WTC11 (cell line): Measurements from ENCODE around the gene CHST1. TPM values are rescaled to one million over a fixed set of nuclear protein-coding genes. Genes with fewer than 3 reads are reported as not detected.

Source experiments
- ATAC-seq: fragments of 200-7000 bp; cut with Tn5 transposase; 2 replicates; pipeline ENCODE4 v1.10.0; 2021; ENCODE audit warnings: mild to moderate bottlenecking, moderate library complexity
- CTCF ChIA-PET: fragments of 300-600 bp; sonication (Branson Sonifier 250); formaldehyde crosslinking; loops from one replicate; lab custom pipeline; 2021; ENCODE audit warnings: antibody characterized with exemption; lab: Charles Lee
- POLR2A ChIA-PET: fragments of 350-600 bp; sonication (Branson Sonifier 250); formaldehyde crosslinking; loops from one replicate; lab custom pipeline; 2021; ENCODE audit warnings: antibody characterized with exemption; lab: Charles Lee
- DNase-seq: peaks from one replicate; pipeline ENCODE4 v3.0.0; 2021; ENCODE audit warnings: low spot score
- H3K27ac Mint-ChIP-seq: 2 replicates; pipeline ENCODE4 v1.8.0; 2021; ENCODE audit warnings: mixed read lengths
- H3K27me3 Mint-ChIP-seq: 2 replicates; pipeline ENCODE4 v1.8.0; 2021; ENCODE audit warnings: low read depth, mild to moderate bottlenecking, moderate library complexity, mixed read lengths
- H3K36me3 Mint-ChIP-seq: 2 replicates; pipeline ENCODE4 v1.8.0; 2021; ENCODE audit warnings: mixed read lengths
- H3K4me1 Mint-ChIP-seq: 2 replicates; pipeline ENCODE4 v1.8.0; 2022; ENCODE audit warnings: mixed read lengths
- H3K4me3 Mint-ChIP-seq: 2 replicates; pipeline ENCODE4 v1.8.0; 2021; ENCODE audit warnings: mild to moderate bottlenecking, moderate library complexity, mixed read lengths
- H3K9me3 Mint-ChIP-seq: 2 replicates; pipeline ENCODE4 v1.8.0; 2021; ENCODE audit warnings: mixed read lengths
- AR ChIP-seq: fragments of 250-450 bp; sonication (Bioruptor Pico); IDR thresholded peaks from 2 replicates; pipeline ENCODE4 v1.9.0; 2021; ENCODE audit warnings: mild to moderate bottlenecking
- ARID4B ChIP-seq: sonication (generic); formaldehyde crosslinking; IDR thresholded peaks from 2 replicates; pipeline ENCODE4 v1.8.0; 2023; ENCODE audit warnings: missing genetic modification reagents, mild to moderate bottlenecking, borderline replicate concordance
- CBFB ChIP-seq: sonication (generic); formaldehyde crosslinking; IDR thresholded peaks from 2 replicates; pipeline ENCODE4 v1.8.1; 2022; ENCODE audit warnings: mild to moderate bottlenecking, low read depth, missing genetic modification reagents
- CDX4 ChIP-seq: fragments of 250-450 bp; sonication (Bioruptor Pico); IDR thresholded peaks from 2 replicates; pipeline ENCODE4 v1.9.0; 2021; ENCODE audit warnings: moderate library complexity, mild to moderate bottlenecking, inconsistent platforms, borderline replicate concordance
- NR2C2 ChIP-seq: sonication (generic); formaldehyde crosslinking; IDR thresholded peaks from 2 replicates; pipeline ENCODE4 v1.8.0; 2022; ENCODE audit warnings: mild to moderate bottlenecking, missing genetic modification reagents
- ZNF138 ChIP-seq: sonication (generic); formaldehyde crosslinking; conservative IDR thresholded peaks from 2 replicates; pipeline ENCODE4 v1.8.1; 2022; ENCODE audit warnings: mild to moderate bottlenecking, moderate library complexity, missing genetic modification reagents
- ZNF219 ChIP-seq: sonication (generic); formaldehyde crosslinking; IDR thresholded peaks from 2 replicates; pipeline ENCODE4 v1.8.0; 2023; ENCODE audit warnings: missing genetic modification reagents, mild to moderate bottlenecking, borderline replicate concordance
- ZNF263 ChIP-seq: sonication (generic); formaldehyde crosslinking; IDR thresholded peaks from 2 replicates; pipeline ENCODE4 v1.8.1; 2022; ENCODE audit warnings: low read depth, mild to moderate bottlenecking, moderate library complexity, missing genetic modification reagents
- ZNF396 ChIP-seq: fragments of 250-450 bp; sonication (Bioruptor Pico); IDR thresholded peaks from 2 replicates; pipeline ENCODE4 v1.8.0; 2021; ENCODE audit warnings: mild to moderate bottlenecking, moderate library complexity, borderline replicate concordance
- ZNF423 ChIP-seq: fragments of 250-450 bp; sonication (Bioruptor Pico); IDR thresholded peaks from 2 replicates; pipeline ENCODE4 v2.1.2; 2022; ENCODE audit warnings: mild to moderate bottlenecking, moderate library complexity
- total RNA-seq: library from RNA; stranded (reverse); gene quantifications from 3 replicates; pipeline ENCODE4 v1.2.3, GENCODE V29; 2021
- TF ChIP-seq, protein P1 (sequence below): sonication (generic); formaldehyde crosslinking; IDR thresholded peaks from 2 replicates; pipeline ENCODE4 v1.8.1; 2023; ENCODE audit warnings: mild to moderate bottlenecking, missing genetic modification reagents
- TF ChIP-seq, protein P2 (sequence below): sonication (generic); formaldehyde crosslinking; IDR thresholded peaks from 2 replicates; pipeline ENCODE4 v1.8.0; 2022; ENCODE audit warnings: mild to moderate bottlenecking, missing genetic modification reagents
- TF ChIP-seq, protein P3 (sequence below): sonication (generic); formaldehyde crosslinking; IDR thresholded peaks from 2 replicates; pipeline ENCODE4 v1.8.1; 2023; ENCODE audit warnings: mild to moderate bottlenecking, moderate library complexity, missing genetic modification reagents

CHST1 gene
- total RNA-seq, 1 experiment from 2014 or later: 2.4 TPM

DNA sequence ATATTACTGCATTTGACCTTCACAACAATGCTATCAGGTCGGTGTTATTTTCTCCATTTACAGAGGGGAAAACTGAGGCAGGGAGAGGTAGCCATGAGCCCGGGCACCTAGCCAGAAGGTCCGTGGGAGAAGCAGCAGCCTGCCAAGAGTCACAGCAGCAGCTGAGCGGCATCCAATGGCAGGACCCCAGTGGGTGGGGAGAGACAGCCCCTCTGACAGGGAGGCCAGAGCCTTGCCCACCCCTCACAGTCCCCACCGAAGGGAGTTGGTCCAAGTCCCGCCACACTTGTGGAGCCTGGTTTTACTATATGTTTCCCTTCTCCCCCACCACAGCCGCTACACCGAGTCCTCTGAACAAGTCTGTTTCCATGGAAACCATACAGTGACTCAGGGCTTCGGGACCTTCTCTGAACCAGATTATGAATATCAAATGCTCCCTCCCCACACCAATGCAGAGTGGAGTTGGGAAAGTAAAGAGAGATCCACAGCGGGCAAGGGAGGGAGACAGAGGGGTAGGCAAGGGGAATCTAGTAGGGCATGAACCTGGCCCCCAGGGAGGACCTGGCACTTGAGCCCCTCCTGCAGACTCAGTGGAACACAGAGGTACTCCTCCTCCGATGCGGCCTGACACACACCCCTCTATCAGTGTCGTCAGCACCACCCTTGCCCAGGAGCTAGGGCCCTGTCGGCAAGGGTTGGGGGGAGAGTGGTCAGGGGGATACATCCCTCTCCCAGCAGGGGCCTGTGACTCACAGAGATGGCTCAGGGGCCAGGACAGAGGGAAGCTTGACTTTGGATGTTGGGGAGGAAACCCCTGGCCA lies 2.5 kb downstream of the CHST1 start:
- CTCF ChIA-PET: interaction anchor here (2.7 to 13.5 kb wide), 3 partner anchors 9 to 292 kb away, joined by 26 to 184 read pairs (median 28); no protein-coding TSS in a partner anchor
- Mint-ChIP-seq H3K9me3 (no peaks in the 10 kb centered on the region), H3K4me1 (peaks cover 41% of the 10 kb centered on the region), H3K27ac (no peak overlapping the region), H3K4me3 (peak overlapping the region; percentile 48), H3K27me3 (peaks cover 50% of the 10 kb centered on the region), H3K36me3 (no peaks in the 10 kb centered on the region)
- ATAC-seq: no peak
- DNase-seq: no peak
- POLR2A ChIA-PET: no interaction called here
- TF ChIP-seq NR2C2: no peak
- TF ChIP-seq AR: no peak
- TF ChIP-seq, protein P1, sequence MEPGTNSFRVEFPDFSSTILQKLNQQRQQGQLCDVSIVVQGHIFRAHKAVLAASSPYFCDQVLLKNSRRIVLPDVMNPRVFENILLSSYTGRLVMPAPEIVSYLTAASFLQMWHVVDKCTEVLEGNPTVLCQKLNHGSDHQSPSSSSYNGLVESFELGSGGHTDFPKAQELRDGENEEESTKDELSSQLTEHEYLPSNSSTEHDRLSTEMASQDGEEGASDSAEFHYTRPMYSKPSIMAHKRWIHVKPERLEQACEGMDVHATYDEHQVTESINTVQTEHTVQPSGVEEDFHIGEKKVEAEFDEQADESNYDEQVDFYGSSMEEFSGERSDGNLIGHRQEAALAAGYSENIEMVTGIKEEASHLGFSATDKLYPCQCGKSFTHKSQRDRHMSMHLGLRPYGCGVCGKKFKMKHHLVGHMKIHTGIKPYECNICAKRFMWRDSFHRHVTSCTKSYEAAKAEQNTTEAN: no peak
- no peak for TF ChIP-seq ZNF138
- no peak for TF ChIP-seq ZNF219 (CRISPR knock-in tag)
- TF ChIP-seq ZNF396 (CRISPR knock-in tag): no peak
- TF ChIP-seq ARID4B (CRISPR knock-in tag): no peak
- TF ChIP-seq CBFB (CRISPR knock-in tag): no peak
- TF ChIP-seq, protein P2, sequence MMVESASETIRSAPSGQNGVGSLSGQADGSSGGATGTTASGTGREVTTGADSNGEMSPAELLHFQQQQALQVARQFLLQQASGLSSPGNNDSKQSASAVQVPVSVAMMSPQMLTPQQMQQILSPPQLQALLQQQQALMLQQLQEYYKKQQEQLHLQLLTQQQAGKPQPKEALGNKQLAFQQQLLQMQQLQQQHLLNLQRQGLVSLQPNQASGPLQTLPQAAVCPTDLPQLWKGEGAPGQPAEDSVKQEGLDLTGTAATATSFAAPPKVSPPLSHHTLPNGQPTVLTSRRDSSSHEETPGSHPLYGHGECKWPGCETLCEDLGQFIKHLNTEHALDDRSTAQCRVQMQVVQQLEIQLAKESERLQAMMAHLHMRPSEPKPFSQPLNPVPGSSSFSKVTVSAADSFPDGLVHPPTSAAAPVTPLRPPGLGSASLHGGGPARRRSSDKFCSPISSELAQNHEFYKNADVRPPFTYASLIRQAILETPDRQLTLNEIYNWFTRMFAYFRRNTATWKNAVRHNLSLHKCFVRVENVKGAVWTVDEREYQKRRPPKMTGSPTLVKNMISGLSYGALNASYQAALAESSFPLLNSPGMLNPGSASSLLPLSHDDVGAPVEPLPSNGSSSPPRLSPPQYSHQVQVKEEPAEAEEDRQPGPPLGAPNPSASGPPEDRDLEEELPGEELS: no peak
- TF ChIP-seq CDX4 (CRISPR knock-in tag): no peak
- no peak for TF ChIP-seq ZNF263 (CRISPR knock-in tag)

- no peak overlapping the region for H3K27ac Mint-ChIP-seq
- H3K36me3 Mint-ChIP-seq: no peaks in the 10 kb centered on the region
- DNase-seq (no peak), ATAC-seq (no peak)
- H3K4me3 Mint-ChIP-seq: no peak overlapping the region
- H3K4me1 Mint-ChIP-seq: peaks cover 34% of the 10 kb centered on the region
- no peaks in the 10 kb centered on the region for H3K9me3 Mint-ChIP-seq
- H3K27me3 Mint-ChIP-seq: peaks cover 44% of the 10 kb centered on the region
- TF ChIP-seq, protein P3, sequence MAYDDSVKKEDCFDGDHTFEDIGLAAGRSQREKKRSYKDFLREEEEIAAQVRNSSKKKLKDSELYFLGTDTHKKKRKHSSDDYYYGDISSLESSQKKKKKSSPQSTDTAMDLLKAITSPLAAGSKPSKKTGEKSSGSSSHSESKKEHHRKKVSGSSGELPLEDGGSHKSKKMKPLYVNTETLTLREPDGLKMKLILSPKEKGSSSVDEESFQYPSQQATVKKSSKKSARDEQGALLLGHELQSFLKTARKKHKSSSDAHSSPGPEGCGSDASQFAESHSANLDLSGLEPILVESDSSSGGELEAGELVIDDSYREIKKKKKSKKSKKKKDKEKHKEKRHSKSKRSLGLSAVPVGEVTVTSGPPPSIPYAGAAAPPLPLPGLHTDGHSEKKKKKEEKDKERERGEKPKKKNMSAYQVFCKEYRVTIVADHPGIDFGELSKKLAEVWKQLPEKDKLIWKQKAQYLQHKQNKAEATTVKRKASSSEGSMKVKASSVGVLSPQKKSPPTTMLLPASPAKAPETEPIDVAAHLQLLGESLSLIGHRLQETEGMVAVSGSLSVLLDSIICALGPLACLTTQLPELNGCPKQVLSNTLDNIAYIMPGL (CRISPR knock-in tag): no peak
- TF ChIP-seq ZNF423 (CRISPR knock-in tag): peak; percentile 65; the same call in 1 of the 2 replicates
- ChIA-PET POLR2A (no interaction called here), CTCF (interaction anchor here (0.9 to 13.5 kb wide), 4 partner anchors 110 to 410 kb away, joined by 3 to 184 read pairs (median 4); no protein-coding TSS in a partner anchor)
These were observed 3.2 kb downstream of the CHST1 start for GRCh38 chr11:45662096-45662664.
